IMR-90 (cell line): ENCODE measurements around the gene ADAMTS8. TPM values are rescaled to one million over a fixed set of nuclear protein-coding genes. Genes with fewer than 3 reads are reported as not detected.
A peak's percentile ranks its signal among the peaks of the same experiment; 100 is the strongest.

Experiments used
- ATAC-seq: fragments of 200-7000 bp; cut with Tn5 transposase; 2 replicates; pipeline ENCODE4 v1.9.1; 2020; ENCODE audit warnings: low read depth, mild to moderate bottlenecking, moderate library complexity
- BruUV-seq: library from RNA; stranded (reverse); fragments of 400-500 nt; replicated peaks from 2 replicates; lab custom pipeline; 2021; lab: Mats Ljungman, UMichigan
- CTCF ChIA-PET: fragments of 300-600 bp; formaldehyde crosslinking; extraction: SDS; loops from one replicate; lab custom pipeline; 2021; ENCODE audit warnings: antibody characterized with exemption; lab: Yijun Ruan, JAX
- POLR2A ChIA-PET: fragments of 300-600 bp; sonication (Branson Sonifier 250); formaldehyde crosslinking; loops from one replicate; lab custom pipeline; 2022; ENCODE audit warnings: antibody characterized with exemption; ENCODE audit not compliant: unreplicated experiment; lab: Charles Lee
- DNase-seq: peaks from one replicate; pipeline ENCODE4 v3.0.0; 2013
- H2AFZ ChIP-seq: replicated peaks from 2 replicates; pipeline ENCODE3; 2013; ENCODE audit warnings: low read length, mild to moderate bottlenecking; ENCODE audit not compliant: poor library complexity
- H2AK5ac ChIP-seq: 2 replicates; pipeline ENCODE4 v1.6.1; 2013; ENCODE audit warnings: low read depth, low read length, inconsistent platforms
- H2AK9ac ChIP-seq: replicated peaks from 2 replicates; pipeline ENCODE3; 2013; ENCODE audit warnings: mild to moderate bottlenecking, low read depth, low read length, moderate library complexity; ENCODE audit not compliant: poor library complexity
- H2BK120ac ChIP-seq: 2 replicates; pipeline ENCODE4 v1.6.1; 2013; ENCODE audit warnings: low read depth, low read length, inconsistent platforms
- H2BK15ac ChIP-seq: 3 replicates; pipeline ENCODE4 v1.6.1; 2013; ENCODE audit warnings: low read depth, low read length, inconsistent platforms
- H2BK20ac ChIP-seq: 2 replicates; pipeline ENCODE4 v1.6.1; 2013; ENCODE audit warnings: low read depth, mild to moderate bottlenecking, inconsistent platforms, low read length, moderate library complexity
- H2BK5ac ChIP-seq: 2 replicates; pipeline ENCODE4 v1.6.1; 2013; ENCODE audit warnings: mild to moderate bottlenecking, low read depth, low read length, inconsistent platforms; ENCODE audit not compliant: poor library complexity, severe bottlenecking
- H3K14ac ChIP-seq: replicated peaks from 2 replicates; pipeline ENCODE4 v1.6.1; 2013; ENCODE audit warnings: low read depth, low read length, inconsistent platforms
- H3K18ac ChIP-seq: 2 replicates; pipeline ENCODE4 v1.6.1; 2013; ENCODE audit warnings: low read depth, low read length, control low read depth
- H3K23ac ChIP-seq: 2 replicates; pipeline ENCODE4 v1.6.1; 2013; ENCODE audit warnings: low read depth, low read length, inconsistent platforms
- H3K27ac ChIP-seq: 2 replicates; pipeline ENCODE4 v1.5.1; 2013; ENCODE audit warnings: mild to moderate bottlenecking, control low read depth, low read length; ENCODE audit not compliant: insufficient read depth
- H3K27me3 ChIP-seq: 2 replicates; pipeline ENCODE4 v1.6.1; 2013; ENCODE audit warnings: low read length; ENCODE audit not compliant: control insufficient read depth, insufficient read depth
- H3K36me3 ChIP-seq: 2 replicates; pipeline ENCODE4 v1.6.1; 2013; ENCODE audit warnings: low read length, mixed read lengths; ENCODE audit not compliant: control insufficient read depth, insufficient read depth
- H3K4ac ChIP-seq: 2 replicates; pipeline ENCODE4 v1.6.1; 2013; ENCODE audit warnings: low read depth, low read length, inconsistent platforms
- H3K4me1 ChIP-seq: 2 replicates; pipeline ENCODE4 v1.6.1; 2013; ENCODE audit warnings: low read length, mixed read lengths; ENCODE audit not compliant: control insufficient read depth, insufficient read depth
- H3K4me2 ChIP-seq: 2 replicates; pipeline ENCODE4 v1.6.1; 2013; ENCODE audit warnings: low read depth, mild to moderate bottlenecking, control low read depth, low read length, moderate library complexity
- H3K4me3 ChIP-seq: 2 replicates; pipeline ENCODE4 v1.5.1; 2013; ENCODE audit warnings: low read depth, mild to moderate bottlenecking, control low read depth, low read length, moderate library complexity; ENCODE audit not compliant: insufficient read depth
- H3K56ac ChIP-seq: 2 replicates; pipeline ENCODE4 v1.6.1; 2013; ENCODE audit warnings: low read length, inconsistent platforms; ENCODE audit not compliant: insufficient read depth; ENCODE audit errors: extremely low read depth
- H3K79me1 ChIP-seq, 2 experiments: 2 replicates each; pipeline ENCODE4 v1.6.1; 2013; ENCODE audit warnings: low read length in 2 of 2, inconsistent platforms in 1 of 2, low read depth in 1 of 2
- H3K9ac ChIP-seq: 2 replicates; pipeline ENCODE4 v1.6.1; 2013; ENCODE audit warnings: low read depth, low read length, control low read depth
- H3K9me1 ChIP-seq: 2 replicates; pipeline ENCODE4 v1.6.1; 2013; ENCODE audit warnings: low read length, inconsistent platforms; ENCODE audit not compliant: insufficient read depth
- H3K9me3 ChIP-seq: 2 replicates; pipeline ENCODE4 v1.6.1; 2013; ENCODE audit warnings: low read length; ENCODE audit not compliant: control insufficient read depth, insufficient read depth
- H4K20me1 ChIP-seq: 2 replicates; pipeline ENCODE4 v1.6.1; 2013; ENCODE audit warnings: low read length, inconsistent platforms; ENCODE audit not compliant: insufficient read depth
- H4K5ac ChIP-seq: 2 replicates; pipeline ENCODE4 v1.6.1; 2013; ENCODE audit warnings: mild to moderate bottlenecking, low read depth, low read length, control low read depth
- H4K8ac ChIP-seq, 2 experiments: 2 replicates each; pipeline ENCODE4 v1.6.1; 2013; ENCODE audit warnings: low read depth in 2 of 2, low read length in 2 of 2, control low read depth in 1 of 2, inconsistent platforms in 1 of 2
- H4K91ac ChIP-seq: 2 replicates; pipeline ENCODE4 v1.6.1; 2013; ENCODE audit warnings: low read depth, low read length, inconsistent platforms; ENCODE audit not compliant: insufficient read depth
- CHD1 ChIP-seq: IDR thresholded peaks from 2 replicates; pipeline ENCODE4 v1.6.1; 2012; ENCODE audit warnings: low read depth, low read length, improper control_type of control experiment
- FOS ChIP-seq: fragments of 150-350 bp; IDR thresholded peaks from 2 replicates; pipeline ENCODE4 v1.6.1; 2016; ENCODE audit warnings: low read depth, low read length
- MAFK ChIP-seq: IDR thresholded peaks from 2 replicates; pipeline ENCODE4 v1.6.1; 2012; ENCODE audit warnings: low read depth, low read length, improper control_type of control experiment
- MAZ ChIP-seq: IDR thresholded peaks from 2 replicates; pipeline ENCODE4 v1.6.1; 2012; ENCODE audit warnings: low read depth, mild to moderate bottlenecking, low read length, improper control_type of control experiment, moderate library complexity, borderline replicate concordance
- MXI1 ChIP-seq: IDR thresholded peaks from 2 replicates; pipeline ENCODE4 v1.6.1; 2012; ENCODE audit warnings: low read depth, mild to moderate bottlenecking, low read length, moderate library complexity, borderline replicate concordance
- NFE2L2 ChIP-seq: fragments of 150-350 bp; IDR thresholded peaks from 2 replicates; pipeline ENCODE4 v1.6.1; 2016; ENCODE audit warnings: low read depth, mild to moderate bottlenecking, low read length
- POLR2A ChIP-seq: IDR thresholded peaks from 2 replicates; pipeline ENCODE4 v1.6.1; 2012; ENCODE audit warnings: mild to moderate bottlenecking, low read depth, low read length
- RAD21 ChIP-seq: IDR thresholded peaks from 2 replicates; pipeline ENCODE4 v1.6.1; 2012; ENCODE audit warnings: low read length, improper control_type of control experiment
- RCOR1 ChIP-seq: IDR thresholded peaks from 2 replicates; pipeline ENCODE4 v1.6.1; 2012; ENCODE audit warnings: mild to moderate bottlenecking, low read length, improper control_type of control experiment; ENCODE audit not compliant: insufficient replicate concordance
- RFX5 ChIP-seq: IDR thresholded peaks from 2 replicates; pipeline ENCODE4 v1.8.0; 2012; ENCODE audit warnings: low read depth, mild to moderate bottlenecking, low read length, moderate library complexity
- SMC3 ChIP-seq: fragments of 150-350 bp; IDR thresholded peaks from 2 replicates; pipeline ENCODE4 v1.6.1; 2016; ENCODE audit warnings: low read depth, mild to moderate bottlenecking, antibody characterized with exemption, low read length, moderate library complexity
- WGBS, 2 experiments: methylation state at CpG; one replicate each; pipeline versions ENCODE4 v1.1.5 to v1.1.7; 2013; ENCODE audit warnings: missing lambda C conversion rate in 2 of 2; ENCODE audit not compliant: insufficient read length in 1 of 2; ENCODE audit errors: extremely low coverage in 2 of 2; 5-methylcytosine and 5-hydroxymethylcytosine counted together
- dilution Hi-C: fragments of 300-500 bp; cut with HindIII; formaldehyde crosslinking; loops from one replicate; pipeline ENCODE4 v1.14.3; 2018; ENCODE audit warnings: low sequenced_read_pairs; ENCODE audit not compliant: unreplicated experiment
- in situ Hi-C: fragments of 300-500 bp; cut with MboI; formaldehyde crosslinking; loops from 3 replicates; pipeline ENCODE4 v1.14.3; 2019; ENCODE audit warnings: low sequenced_read_pairs, inconsistent platforms, mixed read lengths
- intact Hi-C: fragments of 100-400 bp; cut with micrococcal nuclease; formaldehyde crosslinking; loops from 2 replicates; pipeline ENCODE4 v1.10.0; 2022
- polyA plus RNA-seq, 3 experiments: library from polyadenylated mRNA; depleted of rRNA; stranded (reverse); fragments of >200 nt; gene quantifications; 2 replicates each; pipeline ENCODE4 v1.2.3, GENCODE V29; 2012; ENCODE audit warnings: low replicate concordance in 1 of 3
- total RNA-seq: library from RNA; depleted of rRNA; stranded (reverse); fragments of >200 nt; gene quantifications from 2 replicates; pipeline ENCODE4 v1.2.3, GENCODE V29; 2012
- TF ChIP-seq, protein P1 (sequence below): fragments of 150-350 bp; IDR thresholded peaks from 2 replicates; pipeline ENCODE4 v1.6.1; 2016; ENCODE audit warnings: low read depth, mild to moderate bottlenecking, low read length, moderate library complexity, borderline replicate concordance
- TF ChIP-seq, protein P2 (sequence below): conservative IDR thresholded peaks from 2 replicates; pipeline ENCODE4 v1.5.1; 2012; ENCODE audit warnings: mild to moderate bottlenecking, low read depth, low read length, improper control_type of control experiment
- TF ChIP-seq, protein P3 (sequence below): fragments of 150-350 bp; IDR thresholded peaks from 2 replicates; pipeline ENCODE4 v1.6.1; 2017; ENCODE audit warnings: mild to moderate bottlenecking, antibody characterized with exemption, low read length, low read depth

The ADAMTS8 gene
- total and polyA plus RNA-seq, 2 of the 4 experiments (the other 2 are of a cell fraction) = under 0.01 to 0.60 TPM

DNA sequence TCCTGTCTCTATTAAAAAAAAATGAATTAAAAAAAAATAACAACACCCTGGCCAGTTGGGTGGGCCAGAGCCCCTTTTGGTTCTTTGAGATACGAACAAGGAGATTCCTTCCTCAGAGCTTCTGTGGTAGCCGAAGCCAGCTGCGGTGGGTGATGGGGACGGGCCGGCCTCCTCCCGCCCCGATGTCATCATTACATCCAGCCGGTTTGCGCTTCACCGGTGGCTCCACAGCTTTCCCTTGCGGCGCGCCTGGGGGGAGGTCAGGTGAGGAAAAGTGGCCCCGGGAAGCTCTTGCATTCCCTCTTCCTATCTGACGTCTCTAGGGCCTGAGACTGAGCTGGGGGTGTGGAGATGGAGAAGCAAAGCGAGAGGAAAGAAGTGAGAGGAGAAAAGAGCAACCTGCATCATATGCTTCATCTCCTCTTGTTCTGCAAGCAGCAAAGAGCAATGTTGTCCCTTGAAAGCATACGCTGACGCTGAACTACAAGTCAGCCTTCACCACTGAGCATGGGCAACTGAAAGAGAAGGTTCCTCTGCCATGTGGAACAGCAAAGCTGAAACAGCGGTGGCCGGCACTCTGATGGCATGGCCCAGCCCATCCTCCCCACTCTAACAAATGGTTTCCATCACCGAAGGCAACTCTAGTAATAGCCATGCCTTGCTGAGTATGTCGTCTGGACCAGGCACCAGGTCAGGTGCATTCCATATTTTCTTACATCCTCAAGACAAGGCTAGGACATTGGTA, 6.0 kb downstream of the ADAMTS8 start:
- Histone ChIP-seq H3K27ac (no peak overlapping the region), H3K14ac (no peak overlapping the region), H2BK20ac (no peak overlapping the region), H3K18ac (peak overlapping the region; percentile 17; the same call in 1 of the 2 replicates), H3K79me1 (no peaks in the 10 kb centered on the region), H4K20me1 (no peaks in the 10 kb centered on the region; the same call in 1 of the 2 replicates), H2AK5ac (no peak overlapping the region), H2AFZ (no peak overlapping the region), H4K5ac (no peak overlapping the region; the same call in 1 of the 2 replicates), H4K8ac (no peak overlapping the region), H3K36me3 (peaks cover 2% of the 10 kb centered on the region; the same call in 1 of the 2 replicates), H2BK5ac (no peak overlapping the region), H3K4me2 (no peak overlapping the region), H3K56ac (no peak overlapping the region), H3K4me3 (no peak overlapping the region), H3K4ac (peak overlapping the region; percentile 32), H3K27me3 (peaks cover 37% of the 10 kb centered on the region), H4K91ac (peak overlapping the region; percentile 29), H3K9me1 (peaks cover 13% of the 10 kb centered on the region), H3K23ac (no peak overlapping the region), H3K4me1 (peaks cover 28% of the 10 kb centered on the region), H2BK15ac (0 out of 3 replicates have a peak overlapping the region, but pooled peaks have one; percentile 20), H3K9me3 (no peaks in the 10 kb centered on the region; the same call in 1 of the 2 replicates), H2BK120ac (no peak overlapping the region; the same call in 1 of the 2 replicates), H2AK9ac (no peak overlapping the region), H3K9ac (no peak overlapping the region)
- in situ Hi-C loops (loop anchor here (25.0 kb wide), 2 partner anchors 1465 to 1640 kb away; no protein-coding TSS in a partner anchor), dilution Hi-C loops (no loop called here), intact Hi-C loops (no loop called here)
- POLR2A ChIA-PET = no interaction called here
- 73% methylated on average over 2 of the region's 22 CpGs; no CpG with 5 or more reads in 1 of the 2 experiments for WGBS, 2 experiments
- no peak for ATAC-seq
- CTCF ChIA-PET = interaction anchor here (0.7 kb wide), 1 partner anchor 110 kb away, joined by 3 read pairs; no protein-coding TSS in a partner anchor
- no TSS peak for BruUV-seq
- no peak for DNase-seq
- TF ChIP-seq POLR2A (no peak), SMC3 (no peak), MAZ (no peak), RAD21 (no peak), CHD1 (no peak), NFE2L2 (no peak), RFX5 (no peak), MXI1 (no peak), RCOR1 (no peak), MAFK (no peak), FOS (no peak)
- TF ChIP-seq, protein P1, sequence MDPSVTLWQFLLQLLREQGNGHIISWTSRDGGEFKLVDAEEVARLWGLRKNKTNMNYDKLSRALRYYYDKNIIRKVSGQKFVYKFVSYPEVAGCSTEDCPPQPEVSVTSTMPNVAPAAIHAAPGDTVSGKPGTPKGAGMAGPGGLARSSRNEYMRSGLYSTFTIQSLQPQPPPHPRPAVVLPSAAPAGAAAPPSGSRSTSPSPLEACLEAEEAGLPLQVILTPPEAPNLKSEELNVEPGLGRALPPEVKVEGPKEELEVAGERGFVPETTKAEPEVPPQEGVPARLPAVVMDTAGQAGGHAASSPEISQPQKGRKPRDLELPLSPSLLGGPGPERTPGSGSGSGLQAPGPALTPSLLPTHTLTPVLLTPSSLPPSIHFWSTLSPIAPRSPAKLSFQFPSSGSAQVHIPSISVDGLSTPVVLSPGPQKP = no peak
- TF ChIP-seq, protein P2, sequence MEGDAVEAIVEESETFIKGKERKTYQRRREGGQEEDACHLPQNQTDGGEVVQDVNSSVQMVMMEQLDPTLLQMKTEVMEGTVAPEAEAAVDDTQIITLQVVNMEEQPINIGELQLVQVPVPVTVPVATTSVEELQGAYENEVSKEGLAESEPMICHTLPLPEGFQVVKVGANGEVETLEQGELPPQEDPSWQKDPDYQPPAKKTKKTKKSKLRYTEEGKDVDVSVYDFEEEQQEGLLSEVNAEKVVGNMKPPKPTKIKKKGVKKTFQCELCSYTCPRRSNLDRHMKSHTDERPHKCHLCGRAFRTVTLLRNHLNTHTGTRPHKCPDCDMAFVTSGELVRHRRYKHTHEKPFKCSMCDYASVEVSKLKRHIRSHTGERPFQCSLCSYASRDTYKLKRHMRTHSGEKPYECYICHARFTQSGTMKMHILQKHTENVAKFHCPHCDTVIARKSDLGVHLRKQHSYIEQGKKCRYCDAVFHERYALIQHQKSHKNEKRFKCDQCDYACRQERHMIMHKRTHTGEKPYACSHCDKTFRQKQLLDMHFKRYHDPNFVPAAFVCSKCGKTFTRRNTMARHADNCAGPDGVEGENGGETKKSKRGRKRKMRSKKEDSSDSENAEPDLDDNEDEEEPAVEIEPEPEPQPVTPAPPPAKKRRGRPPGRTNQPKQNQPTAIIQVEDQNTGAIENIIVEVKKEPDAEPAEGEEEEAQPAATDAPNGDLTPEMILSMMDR = no peak
- TF ChIP-seq, protein P3, sequence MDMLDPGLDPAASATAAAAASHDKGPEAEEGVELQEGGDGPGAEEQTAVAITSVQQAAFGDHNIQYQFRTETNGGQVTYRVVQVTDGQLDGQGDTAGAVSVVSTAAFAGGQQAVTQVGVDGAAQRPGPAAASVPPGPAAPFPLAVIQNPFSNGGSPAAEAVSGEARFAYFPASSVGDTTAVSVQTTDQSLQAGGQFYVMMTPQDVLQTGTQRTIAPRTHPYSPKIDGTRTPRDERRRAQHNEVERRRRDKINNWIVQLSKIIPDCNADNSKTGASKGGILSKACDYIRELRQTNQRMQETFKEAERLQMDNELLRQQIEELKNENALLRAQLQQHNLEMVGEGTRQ = no peak
